ENCODE results near the gene SLC33A1. TPM values are rescaled to one million over a fixed set of nuclear protein-coding genes. Genes with fewer than 3 reads are reported as not detected.

Gene SLC33A1
- total RNA-seq (ENCODE audit: unreplicated experiment), result 24.2 TPM
- long read RNA-seq, full-length matches to known transcripts, result 7 of 8 reads
- long read RNA-seq, partial matches to known transcripts, result 0 of 8 reads
- long read RNA-seq, other reads (novel, unspliced or antisense), result 1 of 8 reads

DNA sequence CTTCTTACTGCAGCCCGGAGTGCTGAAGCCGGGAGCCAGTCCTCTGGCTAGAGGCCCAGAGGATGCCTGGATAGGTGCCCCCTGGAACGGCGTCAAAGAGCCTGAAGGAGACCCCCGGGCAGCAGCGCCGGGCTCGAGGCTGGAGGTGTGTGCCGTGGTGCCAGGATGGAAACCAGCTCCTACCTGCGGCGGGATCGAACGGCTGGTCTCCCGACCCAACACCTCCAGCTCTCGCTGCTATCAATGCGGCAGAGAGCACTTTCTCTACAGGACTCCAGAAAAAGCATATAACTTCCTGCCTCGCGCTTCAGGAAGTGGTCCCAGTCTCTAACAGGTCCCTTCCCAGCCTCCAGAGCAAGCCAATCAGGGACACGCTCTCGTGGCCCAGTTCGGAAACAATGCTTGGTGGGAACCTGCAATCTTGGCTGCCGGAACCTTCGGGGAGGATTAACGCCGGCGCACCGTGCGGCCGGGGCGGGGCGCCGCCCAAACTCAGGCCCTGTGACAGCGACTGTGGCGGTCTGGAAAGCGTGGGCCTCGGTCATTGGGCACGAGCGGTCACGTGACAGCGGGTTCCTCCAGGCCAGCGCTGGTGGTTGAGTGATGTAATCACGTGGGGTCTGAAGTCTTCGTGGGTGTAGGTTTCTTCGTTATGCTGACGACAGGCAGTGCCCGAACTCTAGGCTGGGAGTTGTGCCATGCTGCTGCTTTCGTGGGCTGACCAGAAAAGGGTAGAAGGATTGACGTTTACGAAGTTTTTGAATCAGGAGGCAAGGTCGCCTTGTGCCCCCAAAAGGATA is at the start of gene SLC33A1:
SLC33A1 (minus strand) TSS at position 287 of the 800 bp plus-strand sequence. CDS start 430 bp downstream, outside the sequence.
- Mint-ChIP-seq H3K9me3 (ENCODE audit: unreplicated experiment) (no peaks in the 10 kb centered on the region), H3K36me3 (ENCODE audit: low read depth, unreplicated experiment) (no peaks in the 10 kb centered on the region), H3K4me3 (ENCODE audit: unreplicated experiment) (peak within 1 kb of the TSS; percentile 99), H3K27ac (ENCODE audit: unreplicated experiment) (peak within 1 kb of the TSS; percentile 98), H3K4me1 (ENCODE audit: unreplicated experiment) (peaks cover 24% of the 10 kb centered on the region), H3K27me3 (ENCODE audit: unreplicated experiment) (peaks cover 11% of the 10 kb centered on the region)
- TF ChIP-seq CTCF (IDR thresholded peaks at IDR 0.05; ENCODE audit: unreplicated experiment), result no peak
- peak; percentile 99 for DNase-seq (ENCODE audit: low spot score)

DNA sequence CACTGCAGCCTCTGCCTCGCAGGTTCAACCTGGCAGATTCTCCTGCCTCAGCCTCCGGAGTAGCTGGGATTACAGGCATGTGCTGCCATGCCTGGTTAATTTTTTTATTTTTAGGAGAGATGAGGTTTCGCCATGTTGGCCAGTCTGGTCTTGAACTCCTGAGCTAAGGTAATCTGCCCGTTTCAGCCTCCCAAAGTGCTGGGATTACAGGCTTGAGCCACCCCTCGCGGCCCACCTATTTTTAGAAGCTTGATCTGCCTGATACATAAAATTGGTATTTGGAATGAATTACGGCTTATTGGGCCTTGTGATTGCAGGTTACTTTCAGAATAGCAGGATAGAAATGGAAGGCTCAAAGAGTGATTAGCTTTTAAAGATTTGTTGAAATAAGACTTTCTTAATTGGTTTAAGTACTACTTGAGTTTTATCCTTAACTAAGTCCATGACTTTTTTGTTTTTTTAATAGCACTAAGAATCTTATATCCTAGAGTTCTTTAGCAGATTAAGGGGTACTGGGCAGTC is 41.2 kb upstream of the SLC33A1 start:
- Mint-ChIP-seq H3K27ac (ENCODE audit: unreplicated experiment) (no peak overlapping the region), H3K4me1 (ENCODE audit: unreplicated experiment) (peaks cover 6% of the 10 kb centered on the region), H3K9me3 (ENCODE audit: unreplicated experiment) (no peaks in the 10 kb centered on the region), H3K27me3 (ENCODE audit: unreplicated experiment) (no peaks in the 10 kb centered on the region), H3K4me3 (ENCODE audit: unreplicated experiment) (no peak overlapping the region), H3K36me3 (ENCODE audit: low read depth, unreplicated experiment) (peaks cover 23% of the 10 kb centered on the region)
- no peak for TF ChIP-seq CTCF (IDR thresholded peaks at IDR 0.05; ENCODE audit: unreplicated experiment)
- DNase-seq (ENCODE audit: low spot score), result no peak

GRCh38 chr3:155891321-155891720 is 37.1 kb upstream of the SLC33A1 start:
- DNase-seq (ENCODE audit: low spot score), result no peak
- H3K9me3 Mint-ChIP-seq (ENCODE audit: unreplicated experiment), result no peaks in the 10 kb centered on the region
- TF ChIP-seq CTCF (IDR thresholded peaks at IDR 0.05; ENCODE audit: unreplicated experiment), result no peak
- H3K36me3 Mint-ChIP-seq (ENCODE audit: low read depth, unreplicated experiment), result peaks cover 11% of the 10 kb centered on the region
- H3K4me1 Mint-ChIP-seq (ENCODE audit: unreplicated experiment), result peaks cover 16% of the 10 kb centered on the region
- H3K27ac Mint-ChIP-seq (ENCODE audit: unreplicated experiment), result no peak overlapping the region
- no peak overlapping the region for H3K4me3 Mint-ChIP-seq (ENCODE audit: unreplicated experiment)
- no peaks in the 10 kb centered on the region for H3K27me3 Mint-ChIP-seq (ENCODE audit: unreplicated experiment)

- Mint-ChIP-seq H3K4me3 (ENCODE audit: unreplicated experiment) (no peak overlapping the region), H3K27ac (ENCODE audit: unreplicated experiment) (peak overlapping the region; percentile 69), H3K9me3 (ENCODE audit: unreplicated experiment) (no peaks in the 10 kb centered on the region), H3K27me3 (ENCODE audit: unreplicated experiment) (no peaks in the 10 kb centered on the region), H3K4me1 (ENCODE audit: unreplicated experiment) (peaks cover 16% of the 10 kb centered on the region), H3K36me3 (ENCODE audit: low read depth, unreplicated experiment) (peaks cover 11% of the 10 kb centered on the region)
- no peak for TF ChIP-seq CTCF (IDR thresholded peaks at IDR 0.05; ENCODE audit: unreplicated experiment)
- no peak for DNase-seq (ENCODE audit: low spot score)
These were observed 36.5 kb upstream of the SLC33A1 start for GRCh38 chr3:155890671-155891190.

DNA sequence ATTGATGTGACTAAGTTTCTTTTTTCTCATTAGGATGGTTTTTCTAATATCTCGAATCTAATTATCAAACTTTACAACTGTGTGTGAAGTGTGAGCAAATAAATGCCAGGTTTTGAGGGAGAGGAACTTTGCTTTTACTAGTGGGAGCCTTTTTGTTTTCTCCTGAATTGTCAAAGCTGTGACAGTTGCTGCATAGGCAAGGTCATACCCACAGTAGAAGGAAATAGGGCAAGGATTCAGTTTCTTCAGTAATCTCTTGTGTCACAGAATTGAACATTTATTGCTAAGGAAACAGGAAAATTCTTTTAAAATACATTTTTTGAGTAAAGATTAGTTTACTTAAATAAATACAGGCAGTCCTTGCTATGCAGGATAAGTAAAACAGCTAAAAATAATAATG is 35.7 kb upstream of the SLC33A1 start:
- Mint-ChIP-seq H3K9me3 (ENCODE audit: unreplicated experiment) (no peaks in the 10 kb centered on the region), H3K36me3 (ENCODE audit: low read depth, unreplicated experiment) (peaks cover 6% of the 10 kb centered on the region), H3K27me3 (ENCODE audit: unreplicated experiment) (no peaks in the 10 kb centered on the region), H3K4me3 (ENCODE audit: unreplicated experiment) (no peak overlapping the region), H3K4me1 (ENCODE audit: unreplicated experiment) (peaks cover 16% of the 10 kb centered on the region), H3K27ac (ENCODE audit: unreplicated experiment) (peak overlapping the region; percentile 49)
- DNase-seq (ENCODE audit: low spot score), result no peak
- TF ChIP-seq CTCF (IDR thresholded peaks at IDR 0.05; ENCODE audit: unreplicated experiment), result no peak
